Esophagus squamous epithelium (tissue), 4 donors: ENCODE data around the gene GPR37.
A peak's percentile ranks its signal among the peaks of the same experiment; 100 is the strongest.

ENCODE experiments used
- CTCF ChIP-seq, 6 experiments: fragments of 450-650 bp in 4 of 6; fragments of 200-600 bp in 2 of 6; sonication (generic) in 2 of 6; IDR thresholded peaks; one replicate each; pipeline ENCODE4 v1.5.1; 2016 to 2019; ENCODE audit warnings: antibody characterized with exemption in 6 of 6, mild to moderate bottlenecking in 4 of 6, moderate library complexity in 4 of 6
- POLR2A ChIP-seq, 4 donors: fragments of 450-650 bp; IDR thresholded peaks; one replicate each; pipeline ENCODE4 v1.6.1; 2017; ENCODE audit warnings: antibody characterized with exemption in 4 of 4, mild to moderate bottlenecking in 4 of 4, moderate library complexity in 3 of 4

- peak; percentile 37 to 80 (median 58) for TF ChIP-seq CTCF (IDR thresholded peaks at IDR 0.05)
- no peak for TF ChIP-seq POLR2A (IDR thresholded peaks at IDR 0.05)
These were observed 19.6 kb upstream of the GPR37 start for GRCh38 chr7:124784879-124785818.
